HT1080 (cell line): ENCODE results near the gene RTL9. TPM values are rescaled to one million over a fixed set of nuclear protein-coding genes. Genes with fewer than 3 reads are reported as not detected.

ENCODE experiments used
- DNase-seq: peaks from one replicate; pipeline ENCODE4 v3.0.0-alpha.2; 2015; ENCODE audit warnings: low read depth
- total RNA-seq: library from RNA; depleted of rRNA; stranded (reverse); fragments of >200 nt; shearing (Covaris generic); gene quantifications from 2 replicates; pipeline ENCODE4 v1.2.3, GENCODE V29; 2014

Gene RTL9
- total RNA-seq, 1 experiment from 2014 or later, result 0.26 TPM

DNA sequence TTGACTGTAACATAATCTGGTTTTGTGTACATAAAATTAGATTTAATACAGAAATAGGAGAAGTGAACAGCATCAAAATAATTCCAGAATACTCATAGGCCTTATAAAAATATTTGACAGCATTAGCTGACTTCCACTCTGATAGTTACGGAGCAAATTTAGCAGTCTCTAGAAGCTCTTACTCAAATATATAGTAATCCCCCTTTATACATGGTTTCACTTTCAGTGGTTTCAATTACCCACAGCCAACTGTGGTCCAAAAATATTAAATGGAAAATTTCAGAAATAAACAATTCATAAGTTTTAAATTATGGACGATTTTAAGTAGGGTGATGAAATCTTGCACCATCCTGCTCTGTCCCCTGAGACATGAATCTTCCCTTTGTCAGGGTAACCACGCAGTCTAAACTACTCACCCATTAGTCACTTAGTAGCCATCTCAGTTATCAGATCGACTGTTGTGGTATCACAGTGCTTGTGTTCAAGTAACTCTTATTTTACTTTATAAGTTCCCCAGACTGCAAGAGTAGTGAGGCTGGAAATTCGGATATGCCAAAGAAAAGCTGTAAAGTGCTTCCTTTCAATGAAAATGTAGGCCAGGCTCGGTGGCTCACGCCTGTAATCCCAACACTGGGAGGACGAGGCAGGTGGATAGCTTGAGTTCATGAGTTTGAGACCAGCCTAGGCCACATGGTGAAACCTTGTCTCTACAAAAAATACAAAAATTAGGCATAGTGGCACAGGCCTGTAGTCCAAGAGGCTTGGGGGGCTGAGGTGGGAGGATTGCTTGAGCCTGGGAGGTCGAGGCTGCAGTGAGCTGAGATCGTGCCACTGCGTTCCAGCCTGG is 17.2 kb upstream of the RTL9 start:
- peak; percentile 74 for DNase-seq

GRCh38 chrX:110346681-110347080 is 12.0 kb upstream of the RTL9 start:
- DNase-seq, result no peak

GRCh38 chrX:110359273-110359672 is 625 bp downstream of the RTL9 start:
- DNase-seq, result peak; percentile 10

DNA sequence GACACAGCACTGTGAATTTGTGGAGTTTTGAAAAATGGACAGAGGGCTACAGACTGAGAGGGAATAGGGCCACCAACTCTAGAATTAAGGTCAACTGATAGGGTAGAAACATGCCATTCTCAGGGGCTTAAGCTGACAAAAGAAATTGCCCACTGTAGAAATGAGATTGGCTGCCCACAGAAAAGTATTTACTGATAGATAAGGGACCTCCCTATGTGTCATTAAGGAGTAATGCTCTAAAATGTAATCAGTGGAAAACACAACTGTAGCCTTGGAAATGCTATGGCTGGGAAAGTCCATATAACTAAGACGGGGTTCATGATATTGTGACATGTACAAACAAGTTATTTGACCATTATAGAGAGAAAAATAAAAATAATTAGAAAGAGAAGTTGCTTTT is 4.6 kb downstream of the RTL9 start:
- DNase-seq, result no peak

GRCh38 chrX:110373310-110373709 is 14.7 kb downstream of the RTL9 start:
- no peak for DNase-seq

DNA sequence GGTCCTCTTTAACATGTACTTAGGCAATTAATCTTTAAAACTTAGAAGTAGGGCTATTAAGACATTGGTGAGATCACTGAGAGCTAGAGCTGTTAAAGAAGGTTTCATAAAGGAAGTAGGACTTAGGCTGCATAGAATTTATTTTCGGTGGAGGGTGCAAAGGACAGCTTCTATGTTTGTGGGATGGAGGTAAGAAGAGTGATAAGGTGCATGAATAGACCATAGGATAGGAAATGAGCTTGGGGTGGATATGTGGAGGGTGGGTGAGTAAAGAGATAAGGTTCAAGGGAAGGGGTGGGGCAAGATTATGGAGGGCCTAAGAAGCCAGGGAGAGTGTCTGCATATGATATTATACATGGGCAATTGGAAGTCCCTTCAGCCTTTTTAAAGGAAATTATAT is 15.9 kb downstream of the RTL9 start:
- DNase-seq, result no peak

DNA sequence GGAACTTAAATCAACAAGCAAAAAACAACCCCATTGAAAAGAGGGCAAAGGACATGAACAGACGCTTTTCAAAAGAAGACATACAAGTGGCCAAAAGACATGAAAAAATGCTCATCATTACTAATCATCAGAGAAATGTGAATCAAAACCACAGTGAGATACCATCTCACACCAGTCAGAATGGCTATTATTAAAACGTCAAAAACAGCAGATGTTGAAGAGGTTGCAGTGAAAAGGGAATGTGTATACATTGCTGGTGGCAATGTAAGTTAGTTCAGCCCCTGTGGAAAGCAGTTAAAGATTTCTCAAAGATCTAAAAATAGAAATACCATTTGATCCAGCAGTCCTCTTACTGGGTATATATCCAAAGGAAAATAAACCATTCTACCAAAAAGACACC is 22.6 kb downstream of the RTL9 start:
- no peak for DNase-seq

DNA sequence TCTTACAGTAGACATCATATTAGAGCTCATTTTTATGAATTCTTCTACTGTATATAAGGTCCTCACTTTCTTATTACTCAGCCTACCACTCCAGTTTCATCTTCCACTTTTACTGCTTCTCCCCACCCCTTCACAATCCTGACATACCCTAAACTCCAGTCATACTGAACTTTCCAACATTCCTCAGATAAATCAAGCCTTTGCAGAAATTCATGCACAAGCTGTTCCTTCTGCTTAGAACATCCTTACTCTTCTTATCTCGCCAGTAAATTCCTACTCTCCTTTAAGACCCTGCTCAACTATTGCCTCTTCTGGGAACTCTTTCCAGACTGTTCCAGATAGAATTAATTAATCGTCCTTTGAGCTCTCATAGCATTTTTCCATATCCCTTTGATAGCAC is 24.8 kb downstream of the RTL9 start:
- peak; percentile 51 for DNase-seq

- peak; percentile 73 for DNase-seq
Observed at GRCh38 chrX:110384490-110384889, 25.8 kb downstream of the RTL9 start.

DNA sequence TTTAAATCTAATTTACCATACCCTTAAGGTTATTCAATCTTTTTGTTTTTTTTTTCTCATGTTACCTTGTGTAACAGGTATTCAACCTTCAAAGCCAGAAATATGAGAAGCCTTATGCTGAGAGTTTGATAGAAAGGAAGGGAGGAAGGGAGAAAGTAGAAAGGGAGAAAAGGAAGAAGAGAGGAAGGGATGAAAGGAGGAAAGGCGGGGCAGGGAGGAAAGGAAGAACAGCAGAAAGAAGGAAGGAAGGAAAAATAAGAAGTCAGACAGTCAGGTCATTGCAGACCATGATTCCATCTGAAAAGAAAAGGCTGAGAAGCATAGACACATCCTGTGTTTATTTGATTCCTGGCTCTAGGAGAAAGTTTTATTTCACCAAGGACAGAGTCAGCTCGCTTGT is 30.9 kb downstream of the RTL9 start:
- DNase-seq, result no peak

GRCh38 chrX:110391086-110391485 is 32.4 kb downstream of the RTL9 start:
- DNase-seq, result no peak

DNA sequence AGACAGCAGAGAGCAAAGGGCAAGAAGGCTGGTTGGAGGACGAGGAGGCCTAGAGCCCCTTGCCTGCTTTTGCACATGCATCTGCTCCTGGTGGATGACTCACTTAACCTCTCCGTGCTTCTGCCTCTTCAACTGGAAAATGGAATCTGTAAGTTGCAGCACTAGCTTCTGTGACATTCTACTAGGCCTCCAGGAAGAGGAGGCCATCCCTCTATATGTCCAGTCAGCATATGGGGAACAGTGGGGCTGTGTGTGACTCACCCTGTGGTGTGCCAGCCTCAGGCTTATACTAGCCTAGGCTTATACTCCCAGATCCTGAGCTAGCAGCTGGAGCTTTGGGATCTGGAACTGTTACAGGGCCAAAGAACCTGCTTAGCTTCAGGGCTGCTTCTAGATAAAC is 36.0 kb downstream of the RTL9 start:
- DNase-seq, result peak; percentile 92

DNA sequence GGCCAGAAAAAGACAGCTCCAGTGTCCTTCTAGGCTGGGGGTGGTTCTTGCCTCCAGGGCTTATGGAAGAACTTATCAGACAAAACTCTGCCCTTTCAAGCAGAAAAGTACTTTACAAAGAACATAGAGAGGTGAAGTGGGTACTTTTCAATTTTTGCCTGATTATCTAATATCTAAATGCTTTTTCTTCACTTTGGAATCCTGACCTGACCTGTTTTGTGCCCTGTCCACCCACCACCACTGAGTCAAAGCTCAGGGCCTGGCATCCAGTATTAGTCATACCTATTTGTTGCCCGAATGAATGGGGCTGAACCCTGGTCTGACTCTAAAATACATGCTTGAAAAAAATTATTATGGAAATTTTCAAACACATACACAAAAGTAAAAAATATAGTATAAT is 37.2 kb downstream of the RTL9 start:
- no peak for DNase-seq

DNA sequence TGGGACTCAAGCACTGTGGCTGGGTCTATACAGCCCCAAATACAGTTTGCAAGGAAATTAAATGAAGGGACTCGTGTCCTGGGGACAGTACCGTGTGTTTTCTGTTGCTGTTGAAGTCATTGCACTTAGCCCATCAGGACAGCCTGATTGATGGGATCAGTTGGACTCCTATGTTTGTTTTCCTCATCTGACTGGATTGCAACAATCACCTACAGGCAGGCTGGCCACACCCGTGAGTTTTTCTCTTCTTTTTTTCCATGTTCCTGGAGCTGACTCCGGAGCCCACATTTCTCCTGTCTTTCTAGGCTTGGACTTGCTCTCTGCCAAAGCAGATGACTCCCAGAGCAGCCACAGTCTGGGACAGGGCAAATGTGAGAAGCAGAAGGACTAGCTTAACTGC is 38.1 kb downstream of the RTL9 start:
- no peak for DNase-seq

DNA sequence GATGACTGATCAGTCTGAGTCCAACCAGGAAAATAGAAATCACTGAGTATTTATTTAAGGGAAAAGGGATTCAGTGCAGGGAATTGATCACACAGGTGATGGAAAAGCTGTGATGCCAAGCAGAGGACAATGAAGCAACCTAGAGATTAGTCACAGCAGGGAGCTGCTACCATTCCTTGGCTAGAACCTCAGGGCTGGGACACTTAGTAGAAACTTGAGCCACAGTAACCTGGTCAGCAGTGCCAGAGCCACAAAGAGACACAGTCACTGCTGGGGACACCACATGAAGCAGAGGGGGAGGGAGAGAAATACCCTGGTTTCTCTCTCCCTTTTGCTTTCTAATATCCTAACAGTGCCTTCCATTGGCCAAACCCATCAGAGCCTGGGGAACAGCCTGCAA is 38.7 kb downstream of the RTL9 start:
- no peak for DNase-seq

- no peak for DNase-seq
Observed at GRCh38 chrX:110397904-110398303, 39.3 kb downstream of the RTL9 start.

DNA sequence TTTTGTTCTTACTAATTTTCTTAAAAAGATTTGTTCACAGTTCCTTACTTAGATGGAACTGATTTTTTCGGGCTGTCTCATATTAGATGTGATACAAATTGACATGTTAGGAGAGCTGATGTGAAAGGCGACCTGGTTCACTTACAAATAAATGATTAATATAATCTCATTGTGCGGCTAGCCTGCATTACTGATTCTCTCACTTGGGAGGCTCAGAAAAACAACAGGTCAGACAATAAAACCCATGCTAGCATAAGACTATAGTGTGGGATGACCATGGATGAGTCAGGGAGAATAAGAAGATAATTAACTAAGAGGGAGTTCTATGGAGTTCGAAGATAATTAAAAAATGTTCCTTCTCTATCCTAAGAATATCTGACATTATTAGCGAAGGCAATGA is 40.8 kb downstream of the RTL9 start:
- no peak for DNase-seq

GRCh38 chrX:110399966-110400365 is 41.3 kb downstream of the RTL9 start:
- no peak for DNase-seq

DNA sequence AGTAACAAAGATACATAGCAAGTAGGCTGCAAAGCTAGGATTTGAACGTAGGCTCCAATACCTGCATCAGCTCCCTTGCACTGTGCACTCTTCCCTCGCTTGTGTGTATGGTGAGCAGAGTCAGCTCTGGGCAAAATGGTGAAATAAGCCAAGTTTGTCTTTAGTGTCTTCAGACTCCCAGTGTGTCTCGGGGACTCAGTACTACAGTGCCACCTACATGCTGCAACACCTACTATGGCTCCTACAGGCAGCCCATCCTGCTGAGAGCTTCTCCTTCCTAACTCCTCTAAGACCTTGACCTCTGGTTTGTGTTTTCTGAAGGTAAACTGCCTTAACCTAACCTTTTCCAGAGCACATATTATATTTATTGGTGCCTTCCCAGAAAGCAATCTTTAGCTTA is 42.5 kb downstream of the RTL9 start:
- no peak for DNase-seq

DNA sequence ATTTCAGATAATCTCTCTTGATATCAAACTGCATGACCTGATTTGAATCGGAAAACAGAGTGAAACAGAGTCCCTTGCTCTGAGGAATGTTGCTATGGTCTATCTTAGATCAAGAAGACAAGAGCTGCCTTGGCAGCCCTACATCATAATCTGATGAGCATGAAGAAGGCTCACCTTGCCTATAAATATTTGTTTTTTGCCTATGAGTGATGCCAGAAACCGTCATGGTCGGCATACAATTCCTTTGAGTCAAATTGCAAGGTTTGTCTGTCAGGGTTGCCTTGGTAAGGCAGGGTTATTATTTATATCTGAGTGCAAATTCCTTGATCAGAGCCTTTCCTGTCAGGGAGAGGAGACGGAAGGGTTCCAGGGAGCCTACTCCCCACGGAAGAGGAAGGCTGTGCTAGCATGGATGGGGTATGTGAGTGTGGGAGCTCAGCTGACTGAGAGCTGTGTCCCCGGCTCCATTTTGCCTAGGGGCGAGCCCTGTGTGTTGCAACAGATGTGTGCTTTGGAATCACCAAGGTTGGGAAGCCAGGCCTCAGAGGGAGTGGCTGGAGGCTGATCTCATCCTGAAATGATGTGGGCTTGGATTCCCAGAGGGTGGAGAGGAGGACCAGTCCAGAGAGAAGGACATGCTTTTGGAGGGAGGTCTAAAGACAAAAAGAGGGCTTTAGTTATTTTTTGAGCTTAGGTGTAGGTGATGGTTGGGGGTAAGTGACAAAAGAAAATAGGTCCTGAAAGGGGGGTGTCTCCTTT is 43.6 kb downstream of the RTL9 start:
- DNase-seq, result peak; percentile 23

DNA sequence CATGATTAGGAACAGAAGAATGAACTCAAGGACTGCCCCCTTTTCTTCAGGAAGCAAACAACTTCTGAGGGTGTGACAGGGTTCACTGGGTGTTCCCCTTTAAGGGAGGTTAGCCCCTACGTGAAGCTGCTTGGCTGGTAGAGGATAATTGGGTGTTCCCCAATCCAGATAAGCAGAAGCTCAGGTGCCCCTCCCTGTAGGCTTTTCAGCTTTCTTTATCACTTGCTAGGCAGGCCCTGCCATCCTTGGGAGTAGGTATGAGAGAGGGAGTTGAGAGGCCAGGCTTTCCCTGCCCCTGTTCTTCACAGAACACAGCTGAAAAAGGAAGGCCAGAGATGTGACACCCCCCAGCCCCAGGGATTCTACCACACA is 44.2 kb downstream of the RTL9 start:
- no peak for DNase-seq

GRCh38 chrX:110403441-110404238 is 45.0 kb downstream of the RTL9 start:
- DNase-seq, result no peak
